GM18873 (cell line): Measurements from ENCODE around the gene BIRC5.

Experiments used
- ATAC-seq: cut with Tn5 transposase; IDR thresholded peaks from one replicate; pipeline ENCODE4 v1.9.1; 2021; ENCODE audit warnings: mild to moderate bottlenecking, moderate library complexity, moderate number of reproducible peaks; ENCODE audit not compliant: unreplicated experiment, low FRiP score

BIRC5 gene

GRCh38 chr17:78182504-78182903 is 31.5 kb upstream of the BIRC5 start:
- ATAC-seq = no peak

GRCh38 chr17:78183916-78184315 is 30.1 kb upstream of the BIRC5 start:
- no peak for ATAC-seq

GRCh38 chr17:78184351-78184750 is 29.7 kb upstream of the BIRC5 start:
- no peak for ATAC-seq

DNA sequence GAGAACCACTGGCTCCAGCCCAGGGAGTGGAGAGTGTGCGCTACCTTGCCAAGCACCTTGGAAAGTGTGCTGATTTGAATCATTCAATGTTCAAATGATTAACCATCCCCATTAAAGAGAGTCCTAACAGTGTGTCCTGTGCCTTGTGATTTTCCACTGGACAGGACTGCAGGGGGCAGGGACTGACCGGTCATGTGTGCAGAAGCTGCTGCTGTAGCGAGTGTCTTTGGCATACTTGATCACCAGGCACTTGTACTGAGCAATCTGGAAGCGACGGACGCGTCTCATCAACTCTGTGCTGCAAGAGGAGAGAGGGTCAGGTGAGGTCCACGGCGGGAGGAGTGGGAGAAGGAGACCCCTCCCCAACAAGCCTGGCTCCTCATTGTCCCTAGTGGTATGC is 29.2 kb upstream of the BIRC5 start:
- no peak for ATAC-seq

DNA sequence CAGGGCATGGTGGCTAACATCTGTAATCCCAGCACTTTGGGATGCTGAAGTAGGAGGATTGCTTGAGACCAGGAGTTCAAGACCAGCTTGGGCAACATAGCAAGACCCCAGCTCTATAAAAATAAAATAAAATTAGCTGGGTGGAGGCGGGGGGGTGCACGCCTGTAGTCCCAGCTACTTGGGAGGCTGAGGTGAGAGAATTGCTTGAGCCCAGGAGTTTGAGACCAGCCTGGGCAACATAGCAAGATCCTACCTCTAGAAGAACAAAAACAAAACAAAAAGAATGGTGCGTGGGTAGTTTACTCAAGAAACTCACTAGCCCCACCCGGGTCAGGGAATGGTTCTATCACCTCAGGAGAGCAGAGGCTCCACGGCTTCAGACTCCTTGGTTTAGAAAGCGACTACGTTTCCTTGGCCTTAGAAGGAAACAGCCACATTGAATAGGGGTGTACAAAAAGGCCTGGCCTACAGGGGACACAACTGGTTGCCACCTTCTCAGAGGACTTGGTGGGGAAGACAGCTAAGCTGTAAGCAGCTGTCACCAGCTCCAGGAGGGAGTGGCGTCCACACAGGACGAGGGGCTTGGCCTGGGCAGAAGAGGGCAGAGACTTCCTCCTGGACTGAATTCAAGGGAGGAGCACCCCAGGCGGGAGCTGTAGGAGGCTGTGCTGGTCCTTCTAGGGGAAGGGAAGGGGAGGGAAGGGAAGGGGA is 27.9 kb upstream of the BIRC5 start:
- ATAC-seq = no peak

DNA sequence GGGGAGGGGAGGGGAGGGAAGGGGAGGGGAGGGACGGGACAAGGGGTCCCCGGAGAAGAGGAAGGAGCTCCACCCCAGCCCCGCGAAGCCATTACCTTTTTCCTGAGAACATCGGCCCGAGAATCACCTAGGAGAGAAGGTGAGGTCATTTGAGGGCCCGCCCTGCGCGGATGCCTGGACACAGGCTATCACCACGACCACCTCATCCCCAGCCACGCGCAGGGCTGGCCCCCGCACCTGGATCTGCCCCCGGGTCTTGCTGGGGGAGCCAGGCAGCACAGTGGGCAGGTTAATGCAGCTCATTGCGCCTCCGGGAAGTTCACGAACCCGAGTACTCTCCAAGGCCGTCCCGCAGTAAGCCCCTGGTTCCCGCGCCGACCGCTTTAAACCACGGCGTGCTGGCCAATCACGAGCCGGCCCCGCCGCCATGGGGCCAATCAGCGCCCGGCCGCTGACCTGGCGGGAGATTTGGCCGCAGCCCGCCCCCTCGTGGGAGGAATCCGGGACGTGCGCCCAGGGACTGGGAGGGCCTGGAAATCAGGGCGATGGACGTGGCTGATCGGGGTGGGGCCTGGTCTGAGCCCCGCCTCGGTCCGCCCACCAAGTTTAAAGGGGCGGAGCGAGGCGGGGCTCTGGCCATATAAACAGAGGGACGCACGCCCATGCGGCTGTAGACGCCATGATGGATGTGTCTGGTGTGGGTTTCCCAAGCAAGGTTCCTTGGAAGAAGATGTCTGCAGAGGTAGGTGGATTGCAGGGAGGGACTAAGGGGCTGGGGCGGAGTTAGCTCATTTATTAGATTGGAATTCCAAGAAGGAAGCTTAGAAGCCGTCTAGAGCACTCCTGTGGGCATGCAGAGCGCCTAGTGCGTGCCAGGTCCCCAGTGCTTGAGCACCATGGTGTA is 27.1 kb upstream of the BIRC5 start, which contains the start of the genes AFMID and TK1:
Gene AFMID (plus strand): TSS at position 671 of the 904 bp plus-strand sequence. CDS start 9 bp downstream, at position 680.
Gene TK1 (minus strand): TSS at position 361 of the 904 bp plus-strand sequence. CDS start 58 bp downstream, at position 303.
- ATAC-seq = peak; percentile 79

GRCh38 chr17:78196716-78197115 is 17.3 kb upstream of the BIRC5 start:
- ATAC-seq = no peak

GRCh38 chr17:78197147-78197832 is 16.8 kb upstream of the BIRC5 start:
- ATAC-seq = no peak

DNA sequence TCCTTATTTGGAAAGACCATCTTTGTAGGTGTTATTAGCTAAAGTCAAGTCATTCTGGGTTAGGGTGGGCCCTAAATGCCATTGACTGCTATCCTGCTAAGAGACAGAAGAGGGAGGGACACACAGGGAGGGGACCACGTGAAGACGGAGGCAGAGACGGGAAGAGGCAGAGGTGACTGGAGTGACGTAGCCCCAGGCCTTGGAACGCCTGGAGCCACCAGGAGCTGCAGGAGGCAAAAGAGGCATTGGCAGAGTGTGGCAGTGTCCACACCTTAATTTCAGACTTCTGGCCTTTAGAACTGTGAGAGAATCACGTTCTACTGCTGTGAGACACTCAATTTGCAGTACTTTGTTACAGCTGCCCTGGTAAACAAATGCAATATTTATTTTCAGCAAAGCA is 13.6 kb upstream of the BIRC5 start:
- no peak for ATAC-seq

GRCh38 chr17:78202666-78203065 is 11.4 kb upstream of the BIRC5 start:
- ATAC-seq = no peak

DNA sequence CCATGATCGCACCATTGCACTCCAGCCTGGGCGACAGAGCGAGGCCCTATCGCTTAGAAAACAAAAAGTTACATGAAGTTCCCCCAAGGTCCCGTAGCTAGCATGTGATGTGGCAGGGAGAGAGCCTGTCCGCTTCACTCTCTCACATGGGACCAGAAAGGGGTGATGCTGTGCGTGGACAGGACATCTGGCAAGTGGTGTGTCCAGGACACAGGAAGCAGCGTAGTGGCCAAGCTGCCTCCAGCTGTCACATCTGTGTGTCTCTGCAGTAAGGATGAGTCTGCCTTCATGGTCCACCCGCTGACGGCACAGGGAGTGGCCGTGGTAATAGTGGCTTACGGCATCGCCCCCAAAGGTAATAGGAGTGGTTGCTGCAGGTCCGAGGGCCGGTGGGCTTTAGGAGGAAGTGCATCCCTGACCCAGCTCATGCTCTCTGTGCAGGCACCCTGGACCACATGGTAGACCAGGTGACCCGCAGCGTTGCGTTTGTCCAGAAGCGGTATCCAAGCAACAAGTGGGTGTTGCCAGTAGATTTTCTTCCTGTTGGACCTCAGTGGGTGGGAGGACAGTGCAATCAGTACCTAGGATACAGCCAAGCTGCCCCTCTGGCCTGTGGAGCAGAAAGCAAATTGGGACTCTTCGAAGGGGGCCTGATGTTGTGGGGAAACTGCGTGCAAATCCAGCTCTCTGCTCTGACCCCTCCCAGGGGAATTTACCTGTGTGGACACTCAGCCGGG is 9.5 kb upstream of the BIRC5 start:
- ATAC-seq = no peak

- no peak for ATAC-seq
These were observed 8.8 kb upstream of the BIRC5 start for GRCh38 chr17:78205124-78205775.

DNA sequence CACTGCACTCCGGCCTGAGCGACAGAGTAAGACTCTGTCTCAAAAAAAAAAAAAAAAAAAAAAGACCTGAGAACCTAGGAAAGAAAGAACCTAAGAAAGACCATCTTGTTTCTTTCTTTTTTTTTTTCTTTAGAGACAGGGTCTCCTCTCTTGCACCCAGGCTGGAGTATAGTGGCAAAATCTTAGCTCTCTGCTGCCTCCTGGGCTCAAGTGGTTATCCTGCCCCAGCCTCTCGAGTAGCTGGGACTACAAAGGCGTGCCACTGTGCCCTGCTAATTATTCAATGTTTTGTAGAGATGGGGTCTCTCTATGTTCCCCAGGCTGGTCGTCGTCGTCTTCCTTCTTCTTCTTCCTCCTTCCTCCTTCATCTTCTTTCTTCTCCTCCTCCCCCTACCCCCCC is 7.8 kb upstream of the BIRC5 start:
- ATAC-seq = no peak

GRCh38 chr17:78208486-78208885 is 5.6 kb upstream of the BIRC5 start:
- no peak for ATAC-seq

DNA sequence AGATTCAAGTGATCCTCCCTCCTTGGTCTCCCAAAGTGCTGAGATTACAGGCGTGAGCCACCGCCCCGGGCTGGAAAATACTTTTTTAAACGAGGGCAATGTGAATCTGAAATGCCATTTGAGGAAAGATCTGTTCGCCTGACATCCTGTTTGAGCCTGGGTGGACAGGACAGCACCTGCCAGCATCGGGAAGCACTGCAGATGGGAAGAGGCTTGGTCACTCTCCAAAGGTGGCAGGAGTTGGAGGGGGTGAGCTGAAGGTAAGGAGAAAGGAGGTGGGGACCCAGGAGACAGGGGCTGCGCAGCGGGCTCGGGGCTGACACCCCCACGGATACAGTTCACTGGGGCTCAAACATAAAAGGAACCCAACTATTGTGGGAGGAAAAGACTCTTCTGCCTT is 3.9 kb upstream of the BIRC5 start:
- no peak for ATAC-seq

- no peak for ATAC-seq
These were observed 3.0 kb upstream of the BIRC5 start for GRCh38 chr17:78211032-78211431.

DNA sequence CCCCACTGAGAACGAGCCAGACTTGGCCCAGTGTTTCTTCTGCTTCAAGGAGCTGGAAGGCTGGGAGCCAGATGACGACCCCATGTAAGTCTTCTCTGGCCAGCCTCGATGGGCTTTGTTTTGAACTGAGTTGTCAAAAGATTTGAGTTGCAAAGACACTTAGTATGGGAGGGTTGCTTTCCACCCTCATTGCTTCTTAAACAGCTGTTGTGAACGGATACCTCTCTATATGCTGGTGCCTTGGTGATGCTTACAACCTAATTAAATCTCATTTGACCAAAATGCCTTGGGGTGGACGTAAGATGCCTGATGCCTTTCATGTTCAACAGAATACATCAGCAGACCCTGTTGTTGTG is 631 bp downstream of the BIRC5 start:
- ATAC-seq = no peak

GRCh38 chr17:78219396-78220150 is 5.5 kb downstream of the BIRC5 start:
- ATAC-seq = no peak

GRCh38 chr17:78223061-78223460 is 9.0 kb downstream of the BIRC5 start:
- ATAC-seq = no peak
